ENCODE results near the gene FAM3C.

The FAM3C gene

GRCh38 chr7:121384265-121384664 is 11.8 kb downstream of the FAM3C start:
- H3K27ac ChIP-seq (ENCODE audit: insufficient read depth, low read depth, low read length, poor library complexity, severe bottlenecking): no peak overlapping the region
- H3K4me3 ChIP-seq (ENCODE audit: insufficient read depth, low read depth, low read length): no peak overlapping the region
- H3K27me3 ChIP-seq (ENCODE audit: control insufficient read depth, insufficient read depth, low read length, poor library complexity, severe bottlenecking): no peaks in the 10 kb centered on the region
- H3K9me3 ChIP-seq (ENCODE audit: control insufficient read depth, low read length): no peaks in the 10 kb centered on the region
- WGBS, 2 experiments: 94 to 97% methylated on average over 2 of the region's 2 CpGs
- H3K4me1 ChIP-seq (ENCODE audit: control insufficient read depth, insufficient read depth, low read length): peaks cover 5% of the 10 kb centered on the region
- H3K36me3 ChIP-seq (ENCODE audit: control insufficient read depth, insufficient read depth, low read length): no peaks in the 10 kb centered on the region

- no peaks in the 10 kb centered on the region for H3K27me3 ChIP-seq (ENCODE audit: control insufficient read depth, insufficient read depth, low read length, poor library complexity, severe bottlenecking)
- no peak overlapping the region for H3K4me3 ChIP-seq (ENCODE audit: insufficient read depth, low read depth, low read length)
- H3K9me3 ChIP-seq (ENCODE audit: control insufficient read depth, low read length): no peaks in the 10 kb centered on the region
- H3K27ac ChIP-seq (ENCODE audit: insufficient read depth, low read depth, low read length, poor library complexity, severe bottlenecking): no peak overlapping the region
- no CpG with 5 or more reads among the region's 2 CpGs for WGBS, 2 experiments
- peaks cover 5% of the 10 kb centered on the region for H3K4me1 ChIP-seq (ENCODE audit: control insufficient read depth, insufficient read depth, low read length)
- H3K36me3 ChIP-seq (ENCODE audit: control insufficient read depth, insufficient read depth, low read length): no peaks in the 10 kb centered on the region
Measured at GRCh38 chr7:121383235-121383910, 12.7 kb downstream of the FAM3C start.

GRCh38 chr7:121382473-121382872 is 13.6 kb downstream of the FAM3C start:
- no peaks in the 10 kb centered on the region for H3K36me3 ChIP-seq (ENCODE audit: control insufficient read depth, insufficient read depth, low read length)
- H3K4me3 ChIP-seq (ENCODE audit: insufficient read depth, low read depth, low read length): no peak overlapping the region
- no peak overlapping the region for H3K27ac ChIP-seq (ENCODE audit: insufficient read depth, low read depth, low read length, poor library complexity, severe bottlenecking)
- peaks cover 5% of the 10 kb centered on the region for H3K4me1 ChIP-seq (ENCODE audit: control insufficient read depth, insufficient read depth, low read length)
- H3K9me3 ChIP-seq (ENCODE audit: control insufficient read depth, low read length): no peaks in the 10 kb centered on the region
- no peaks in the 10 kb centered on the region for H3K27me3 ChIP-seq (ENCODE audit: control insufficient read depth, insufficient read depth, low read length, poor library complexity, severe bottlenecking)

DNA sequence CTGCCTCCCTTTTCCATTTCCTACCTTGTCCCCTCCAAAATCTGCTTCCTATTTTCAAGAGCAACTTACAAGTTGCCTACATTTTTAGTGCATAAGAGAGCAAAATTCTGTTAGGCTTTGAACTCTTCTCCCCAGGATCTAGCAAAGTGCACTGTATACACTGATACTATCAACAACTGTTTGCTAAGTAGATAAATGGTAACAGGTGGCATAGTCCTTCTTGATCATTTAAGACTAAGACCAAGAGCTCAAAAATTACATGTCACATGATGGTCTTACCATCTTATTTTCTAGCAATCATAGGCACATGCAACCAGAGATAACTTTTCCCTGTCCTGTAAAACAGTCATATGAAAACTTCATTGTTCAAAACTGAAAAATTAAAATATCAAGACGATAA is 16.2 kb downstream of the FAM3C start:
- Histone ChIP-seq H3K27ac (ENCODE audit: insufficient read depth, low read depth, low read length, poor library complexity, severe bottlenecking) (no peak overlapping the region), H3K36me3 (ENCODE audit: control insufficient read depth, insufficient read depth, low read length) (peaks cover 6% of the 10 kb centered on the region), H3K4me1 (ENCODE audit: control insufficient read depth, insufficient read depth, low read length) (no peaks in the 10 kb centered on the region), H3K9me3 (ENCODE audit: control insufficient read depth, low read length) (no peaks in the 10 kb centered on the region), H3K27me3 (ENCODE audit: control insufficient read depth, insufficient read depth, low read length, poor library complexity, severe bottlenecking) (no peaks in the 10 kb centered on the region), H3K4me3 (ENCODE audit: insufficient read depth, low read depth, low read length) (no peak overlapping the region)
- 91 to 100% methylated on average over 1 of the region's 1 CpG for WGBS, 2 experiments

DNA sequence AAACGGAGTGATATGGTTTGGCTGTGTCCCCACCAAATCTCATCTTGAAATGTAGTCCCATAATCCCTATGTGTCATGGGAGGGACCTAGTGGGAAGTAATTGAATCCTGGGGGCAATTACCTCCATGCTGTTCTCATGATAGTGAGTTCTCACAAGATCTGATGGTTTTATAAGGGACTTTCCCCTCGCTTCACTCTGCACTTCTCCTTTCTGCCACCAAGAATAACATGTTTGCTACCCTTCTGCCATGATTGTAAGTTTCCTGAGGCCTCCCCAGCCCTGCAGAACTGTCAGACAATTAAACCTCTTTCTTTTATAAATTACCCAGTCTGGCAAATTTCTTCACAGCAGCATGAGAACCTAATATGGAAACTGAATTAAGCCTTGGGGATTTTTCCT is 19.1 kb downstream of the FAM3C start:
- Histone ChIP-seq H3K4me1 (ENCODE audit: control insufficient read depth, insufficient read depth, low read length) (no peaks in the 10 kb centered on the region), H3K4me3 (ENCODE audit: insufficient read depth, low read depth, low read length) (no peak overlapping the region), H3K36me3 (ENCODE audit: control insufficient read depth, insufficient read depth, low read length) (peaks cover 9% of the 10 kb centered on the region), H3K9me3 (ENCODE audit: control insufficient read depth, low read length) (no peaks in the 10 kb centered on the region), H3K27me3 (ENCODE audit: control insufficient read depth, insufficient read depth, low read length, poor library complexity, severe bottlenecking) (no peaks in the 10 kb centered on the region), H3K27ac (ENCODE audit: insufficient read depth, low read depth, low read length, poor library complexity, severe bottlenecking) (no peak overlapping the region)
- 93 to 96% methylated on average over 2 of the region's 2 CpGs for WGBS, 2 experiments

- Histone ChIP-seq H3K27me3 (ENCODE audit: control insufficient read depth, insufficient read depth, low read length, poor library complexity, severe bottlenecking) (no peaks in the 10 kb centered on the region), H3K27ac (ENCODE audit: insufficient read depth, low read depth, low read length, poor library complexity, severe bottlenecking) (no peak overlapping the region), H3K36me3 (ENCODE audit: control insufficient read depth, insufficient read depth, low read length) (peaks cover 17% of the 10 kb centered on the region), H3K4me1 (ENCODE audit: control insufficient read depth, insufficient read depth, low read length) (no peaks in the 10 kb centered on the region), H3K4me3 (ENCODE audit: insufficient read depth, low read depth, low read length) (no peak overlapping the region), H3K9me3 (ENCODE audit: control insufficient read depth, low read length) (no peaks in the 10 kb centered on the region)
Measured at GRCh38 chr7:121373177-121373576, 22.9 kb downstream of the FAM3C start.

- H3K4me3 ChIP-seq (ENCODE audit: insufficient read depth, low read depth, low read length): no peak overlapping the region
- WGBS, 2 experiments: 89 to 100% methylated on average over 1 to 2 of the region's 2 CpGs
- H3K27me3 ChIP-seq (ENCODE audit: control insufficient read depth, insufficient read depth, low read length, poor library complexity, severe bottlenecking): no peaks in the 10 kb centered on the region
- H3K4me1 ChIP-seq (ENCODE audit: control insufficient read depth, insufficient read depth, low read length): no peaks in the 10 kb centered on the region
- no peaks in the 10 kb centered on the region for H3K9me3 ChIP-seq (ENCODE audit: control insufficient read depth, low read length)
- no peak overlapping the region for H3K27ac ChIP-seq (ENCODE audit: insufficient read depth, low read depth, low read length, poor library complexity, severe bottlenecking)
- peaks cover 17% of the 10 kb centered on the region for H3K36me3 ChIP-seq (ENCODE audit: control insufficient read depth, insufficient read depth, low read length)
Measured at GRCh38 chr7:121372376-121373010, 23.6 kb downstream of the FAM3C start.

GRCh38 chr7:121371883-121372282 is 24.2 kb downstream of the FAM3C start:
- Histone ChIP-seq H3K27ac (ENCODE audit: insufficient read depth, low read depth, low read length, poor library complexity, severe bottlenecking) (no peak overlapping the region), H3K36me3 (ENCODE audit: control insufficient read depth, insufficient read depth, low read length) (peaks cover 17% of the 10 kb centered on the region)
- WGBS, 2 experiments: 95 to 97% methylated on average over 1 of the region's 2 CpGs

DNA sequence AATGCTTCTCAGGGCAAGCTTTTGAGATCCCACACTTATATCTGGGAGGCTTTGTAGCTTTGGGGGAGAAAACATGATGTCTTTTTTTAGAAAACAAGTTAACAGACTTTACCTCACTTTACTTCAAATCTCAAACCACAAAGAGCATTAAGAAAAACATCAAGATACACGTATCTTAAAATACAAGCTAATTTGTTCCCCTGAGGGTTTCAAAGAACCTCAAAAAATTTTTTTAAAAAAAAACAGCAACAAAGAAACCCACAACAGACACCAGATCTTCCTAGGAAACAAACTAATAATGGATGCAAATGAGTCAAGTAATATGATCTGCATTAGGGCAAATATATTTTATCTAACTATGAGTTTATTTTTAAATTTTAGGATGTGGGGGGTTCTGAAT is 24.7 kb downstream of the FAM3C start:
- 89 to 95% methylated on average over 1 of the region's 1 CpG for WGBS, 2 experiments
- H3K9me3 ChIP-seq (ENCODE audit: control insufficient read depth, low read length): no peaks in the 10 kb centered on the region

More at GRCh38 chr7:121371883-121372282, 24.2 kb downstream of the FAM3C start:
- Histone ChIP-seq H3K9me3 (ENCODE audit: control insufficient read depth, low read length) (no peaks in the 10 kb centered on the region), H3K4me3 (ENCODE audit: insufficient read depth, low read depth, low read length) (no peak overlapping the region), H3K4me1 (ENCODE audit: control insufficient read depth, insufficient read depth, low read length) (no peaks in the 10 kb centered on the region), H3K27me3 (ENCODE audit: control insufficient read depth, insufficient read depth, low read length, poor library complexity, severe bottlenecking) (no peaks in the 10 kb centered on the region)

DNA sequence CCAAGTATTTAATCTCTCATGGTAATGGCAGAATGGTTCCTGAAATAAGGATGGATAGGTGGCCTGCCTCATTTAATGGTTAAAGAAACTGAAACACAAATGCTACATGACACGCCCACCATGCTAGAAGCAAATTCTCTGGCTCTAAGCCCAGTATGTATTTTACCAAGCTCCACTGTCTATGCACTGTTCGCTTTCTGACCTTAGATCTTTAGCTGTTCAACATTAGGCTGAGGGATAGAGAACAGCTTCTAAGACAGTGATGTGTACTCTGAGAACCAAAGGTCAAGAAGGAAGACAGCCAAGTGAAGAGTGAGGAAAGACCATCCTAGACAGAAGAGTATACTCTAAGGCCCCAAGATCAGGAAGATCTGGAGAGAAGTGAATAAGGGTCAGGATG is 26.6 kb downstream of the FAM3C start:
- Histone ChIP-seq H3K27ac (ENCODE audit: insufficient read depth, low read depth, low read length, poor library complexity, severe bottlenecking) (no peak overlapping the region), H3K36me3 (ENCODE audit: control insufficient read depth, insufficient read depth, low read length) (peaks cover 9% of the 10 kb centered on the region), H3K4me1 (ENCODE audit: control insufficient read depth, insufficient read depth, low read length) (no peaks in the 10 kb centered on the region), H3K27me3 (ENCODE audit: control insufficient read depth, insufficient read depth, low read length, poor library complexity, severe bottlenecking) (no peaks in the 10 kb centered on the region), H3K9me3 (ENCODE audit: control insufficient read depth, low read length) (no peaks in the 10 kb centered on the region), H3K4me3 (ENCODE audit: insufficient read depth, low read depth, low read length) (no peak overlapping the region)
- WGBS, 2 experiments: 93 to 100% methylated on average over 2 of the region's 2 CpGs

More for the DNA sequence above, 24.7 kb downstream of the FAM3C start:
- Histone ChIP-seq H3K4me3 (ENCODE audit: insufficient read depth, low read depth, low read length) (no peak overlapping the region), H3K36me3 (ENCODE audit: control insufficient read depth, insufficient read depth, low read length) (peaks cover 17% of the 10 kb centered on the region), H3K4me1 (ENCODE audit: control insufficient read depth, insufficient read depth, low read length) (no peaks in the 10 kb centered on the region), H3K27me3 (ENCODE audit: control insufficient read depth, insufficient read depth, low read length, poor library complexity, severe bottlenecking) (no peaks in the 10 kb centered on the region), H3K27ac (ENCODE audit: insufficient read depth, low read depth, low read length, poor library complexity, severe bottlenecking) (no peak overlapping the region)

Data from ectodermal cell (in vitro differentiated cells).